Esophagus muscularis mucosa (tissue), 4 donors: Measurements from ENCODE around the gene DDX41.

Source experiments
- CTCF ChIP-seq, 3 experiments: fragments of 200-600 bp in 2 of 3; fragments of 450-650 bp in 1 of 3; sonication (generic) in 2 of 3; IDR thresholded peaks; one replicate each; pipeline ENCODE4 v1.5.1; 2017 to 2019; ENCODE audit warnings: antibody characterized with exemption in 3 of 3, mild to moderate bottlenecking in 2 of 3, moderate library complexity in 1 of 3
- EP300 ChIP-seq: sonication (generic); formaldehyde crosslinking; IDR thresholded peaks from one replicate; pipeline ENCODE4 v1.6.1; 2017; ENCODE audit warnings: antibody characterized with exemption
- POLR2A ChIP-seq: fragments of 450-650 bp; IDR thresholded peaks from one replicate; pipeline ENCODE4 v1.6.1; 2017; ENCODE audit warnings: antibody characterized with exemption, moderate library complexity, mild to moderate bottlenecking, low read depth
- POLR2AphosphoS5 ChIP-seq, 2 donors: sonication (generic); formaldehyde crosslinking; IDR thresholded peaks; one replicate each; pipeline ENCODE4 v1.6.1; 2017; ENCODE audit warnings: antibody characterized with exemption in 2 of 2

DNA sequence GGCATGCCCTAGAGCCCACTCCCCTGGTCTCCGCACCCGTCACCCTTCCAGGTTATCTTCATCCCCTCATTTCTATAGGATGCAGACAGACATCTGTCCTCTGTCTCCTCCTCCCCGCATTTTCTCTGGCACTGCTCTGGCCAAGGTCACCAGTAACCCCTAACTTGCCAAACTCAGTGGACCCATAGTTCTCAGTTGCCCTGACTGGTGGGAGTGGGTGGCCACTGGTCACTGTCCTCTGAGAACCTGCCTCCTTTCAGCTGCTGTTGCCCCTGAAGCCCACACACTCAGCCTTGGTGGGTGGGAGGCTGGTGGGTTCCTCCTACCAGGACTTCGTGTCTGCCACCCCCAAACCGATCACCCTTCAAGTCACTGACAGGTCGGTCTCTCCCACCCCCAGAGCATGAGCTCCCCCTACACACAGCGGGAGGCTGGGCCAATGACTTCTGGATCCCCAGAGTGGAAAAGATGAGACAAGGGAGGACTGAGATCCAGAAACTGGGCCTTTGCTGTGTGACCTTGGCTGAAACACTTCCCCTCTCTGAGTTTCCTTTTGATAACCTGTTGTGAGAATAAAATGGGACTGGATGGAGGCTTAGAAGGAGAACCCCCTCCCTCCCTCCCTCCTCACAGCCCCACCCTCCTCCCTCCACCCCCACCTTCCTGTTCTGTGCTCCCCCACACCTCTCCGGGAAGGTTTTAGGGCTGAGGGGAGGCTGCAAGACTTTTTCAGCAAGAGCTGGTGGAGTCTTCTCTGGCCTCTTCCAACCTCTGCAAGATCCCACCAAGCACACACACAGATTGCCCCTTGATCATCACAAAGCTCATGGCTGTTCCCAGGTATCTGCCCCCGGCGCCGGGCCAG lies 41.0 kb downstream of the DDX41 start:
- TF ChIP-seq POLR2AphosphoS5 (IDR thresholded peaks at IDR 0.05): peak; percentile 9 to 25
- no peak for TF ChIP-seq EP300
- no peak for TF ChIP-seq CTCF (IDR thresholded peaks at IDR 0.05)
- TF ChIP-seq POLR2A: no peak
